ENCODE results near the gene PTPN2. TPM values are rescaled to one million over a fixed set of nuclear protein-coding genes. Genes with fewer than 3 reads are reported as not detected.

The PTPN2 gene
- total and polyA plus RNA-seq, 9 of the 15 experiments (the other 6 are each of a cell fraction or from before 2014, with no cell fraction given), result 36.6 to 66.4 (median 43.8) TPM

DNA sequence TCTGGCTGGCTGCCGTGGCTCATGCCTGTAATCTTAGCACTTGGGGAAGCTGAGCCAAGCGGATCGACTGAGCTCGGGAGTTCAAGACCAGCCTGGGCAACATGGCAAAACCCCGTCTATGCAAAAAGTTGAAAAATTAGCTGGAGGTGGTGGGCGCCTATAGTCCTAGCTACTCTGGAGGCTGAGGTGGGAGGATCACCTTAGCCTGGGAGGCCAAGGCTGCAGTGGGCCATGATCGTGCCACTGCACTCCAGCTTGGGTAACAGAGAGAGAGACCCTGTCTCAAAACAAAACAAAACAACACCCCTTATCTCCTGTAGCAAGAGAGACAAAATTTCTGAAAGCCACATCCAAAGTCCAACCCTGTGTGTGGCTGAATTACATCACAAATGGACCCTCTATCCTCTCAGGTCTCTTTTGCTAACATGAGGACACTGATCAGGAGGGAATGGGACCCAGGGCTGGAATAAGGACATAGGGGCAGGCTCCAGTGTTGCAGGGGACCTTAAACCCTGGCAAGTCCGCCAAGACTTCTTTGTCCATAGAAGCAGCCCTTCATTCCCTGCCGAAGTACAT lies 116.4 kb downstream of the PTPN2 start:
- DNase-seq (ENCODE audit: extremely low read depth in 1 of 4, low spot score in 3 of 4) (no peak), FAIRE-seq (no peak), ATAC-seq (no peak)
- Histone ChIP-seq H3K9ac (ENCODE audit: insufficient read depth in 1 of 2, low read depth in 2 of 2, low read length in 2 of 2) (peak overlapping the region in 1 of 2 experiments; percentile 19; a peak in 1 of 4 replicates), H3K27me3 (ENCODE audit: control insufficient read depth in 2 of 2, insufficient read depth in 2 of 2, low read length in 2 of 2) (no peaks in the 10 kb centered on the region), H3K9me3 (replicated peaks; ENCODE audit: control insufficient read depth, insufficient read depth, low read depth, low read length) (no peaks in the 10 kb centered on the region), H3K4me1 (replicated peaks in 1 of 2; ENCODE audit: control insufficient read depth in 2 of 2, insufficient read depth in 2 of 2, low read length in 2 of 2) (peaks cover 9 to 13% of the 10 kb centered on the region in 2 experiments), H3K27ac (ENCODE audit: extremely low read depth, low read depth, low read length) (no peak overlapping the region), H2AFZ (ENCODE audit: low read depth, low read length) (peak overlapping the region; percentile 21; the same call in 1 of the 2 replicates), H3K4me3 (no peak overlapping the region), H3K36me3 (ENCODE audit: control insufficient read depth, insufficient read depth, low read length) (no peaks in the 10 kb centered on the region), H4K20me1 (replicated peaks; ENCODE audit: control insufficient read depth, insufficient read depth, low read length) (no peaks in the 10 kb centered on the region), H3K9me1 (ENCODE audit: control insufficient read depth, insufficient read depth, low read length) (no peaks in the 10 kb centered on the region), H3K4me2 (ENCODE audit: insufficient read depth, low read length) (no peak overlapping the region), H3K79me2 (ENCODE audit: control insufficient read depth, insufficient read depth, low read length) (no peaks in the 10 kb centered on the region)
- in situ Hi-C loops (cut with MboI) (no loop called here), intact Hi-C loops (cut with micrococcal nuclease) (loop anchor here (1.0 kb wide), 1 partner anchor 23 kb away; no protein-coding TSS in a partner anchor)
- CTCF ChIA-PET (ENCODE audit: low intra/inter-chr PET ratio), result interaction anchor here (0.7 to 1.5 kb wide), 2 partner anchors 22 to 41 kb away, joined by 3 to 11 read pairs; no protein-coding TSS in a partner anchor
- 65% methylated on average over 9 of the region's 9 CpGs for WGBS (ENCODE audit: insufficient coverage, low coverage, missing lambda C conversion rate)
- BruUV-seq (replicated peaks), result no TSS peak
- TF ChIP-seq, protein P1, sequence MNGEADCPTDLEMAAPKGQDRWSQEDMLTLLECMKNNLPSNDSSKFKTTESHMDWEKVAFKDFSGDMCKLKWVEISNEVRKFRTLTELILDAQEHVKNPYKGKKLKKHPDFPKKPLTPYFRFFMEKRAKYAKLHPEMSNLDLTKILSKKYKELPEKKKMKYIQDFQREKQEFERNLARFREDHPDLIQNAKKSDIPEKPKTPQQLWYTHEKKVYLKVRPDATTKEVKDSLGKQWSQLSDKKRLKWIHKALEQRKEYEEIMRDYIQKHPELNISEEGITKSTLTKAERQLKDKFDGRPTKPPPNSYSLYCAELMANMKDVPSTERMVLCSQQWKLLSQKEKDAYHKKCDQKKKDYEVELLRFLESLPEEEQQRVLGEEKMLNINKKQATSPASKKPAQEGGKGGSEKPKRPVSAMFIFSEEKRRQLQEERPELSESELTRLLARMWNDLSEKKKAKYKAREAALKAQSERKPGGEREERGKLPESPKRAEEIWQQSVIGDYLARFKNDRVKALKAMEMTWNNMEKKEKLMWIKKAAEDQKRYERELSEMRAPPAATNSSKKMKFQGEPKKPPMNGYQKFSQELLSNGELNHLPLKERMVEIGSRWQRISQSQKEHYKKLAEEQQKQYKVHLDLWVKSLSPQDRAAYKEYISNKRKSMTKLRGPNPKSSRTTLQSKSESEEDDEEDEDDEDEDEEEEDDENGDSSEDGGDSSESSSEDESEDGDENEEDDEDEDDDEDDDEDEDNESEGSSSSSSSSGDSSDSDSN (IDR thresholded peaks at IDR 0.05; ENCODE audit: borderline replicate concordance in 1 of 2, low read depth in 2 of 2, low read length in 2 of 2), result 0 out of 4 replicates have a peak, but pooled peaks of 1 of the 2 experiments have one; percentile 13
- TF ChIP-seq, protein P2, sequence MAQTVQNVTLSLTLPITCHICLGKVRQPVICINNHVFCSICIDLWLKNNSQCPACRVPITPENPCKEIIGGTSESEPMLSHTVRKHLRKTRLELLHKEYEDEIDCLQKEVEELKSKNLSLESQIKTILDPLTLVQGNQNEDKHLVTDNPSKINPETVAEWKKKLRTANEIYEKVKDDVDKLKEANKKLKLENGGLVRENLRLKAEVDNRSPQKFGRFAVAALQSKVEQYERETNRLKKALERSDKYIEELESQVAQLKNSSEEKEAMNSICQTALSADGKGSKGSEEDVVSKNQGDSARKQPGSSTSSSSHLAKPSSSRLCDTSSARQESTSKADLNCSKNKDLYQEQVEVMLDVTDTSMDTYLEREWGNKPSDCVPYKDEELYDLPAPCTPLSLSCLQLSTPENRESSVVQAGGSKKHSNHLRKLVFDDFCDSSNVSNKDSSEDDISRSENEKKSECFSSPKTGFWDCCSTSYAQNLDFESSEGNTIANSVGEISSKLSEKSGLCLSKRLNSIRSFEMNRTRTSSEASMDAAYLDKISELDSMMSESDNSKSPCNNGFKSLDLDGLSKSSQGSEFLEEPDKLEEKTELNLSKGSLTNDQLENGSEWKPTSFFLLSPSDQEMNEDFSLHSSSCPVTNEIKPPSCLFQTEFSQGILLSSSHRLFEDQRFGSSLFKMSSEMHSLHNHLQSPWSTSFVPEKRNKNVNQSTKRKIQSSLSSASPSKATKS (CRISPR knock-in tag; IDR thresholded peaks at IDR 0.05), result no peak
- POLR2A ChIA-PET, result interaction anchor here (0.6 to 1.1 kb wide), 2 partner anchors 18 to 66 kb away, joined by 4 to 6 read pairs; partner anchors contain the start of gene CEP76

Measured in K562 (cell line).